HepG2 (cell line): ENCODE results near the gene CALD1. TPM values are rescaled to one million over a fixed set of nuclear protein-coding genes. Genes with fewer than 3 reads are reported as not detected.

Experiments
- GABPA ChIP-seq, 2 experiments: IDR thresholded peaks; 2 replicates each; pipeline ENCODE4 v1.6.1; 2011 to 2016; ENCODE audit warnings: low read depth in 2 of 2, low read length in 1 of 2, missing biosample characterization in 1 of 2, missing genetic modification characterization in 1 of 2
- GATA4 ChIP-seq: sonication (generic); IDR thresholded peaks from 2 replicates; pipeline ENCODE4 v1.6.1; 2016; ENCODE audit warnings: antibody characterized with exemption, low read depth, borderline replicate concordance
- MIXL1 ChIP-seq: IDR thresholded peaks from 2 replicates; pipeline ENCODE4 v1.6.1; 2016
- PHF21A ChIP-seq: sonication (generic); formaldehyde crosslinking; IDR thresholded peaks from 2 replicates; pipeline ENCODE4 v1.5.0; 2020; ENCODE audit warnings: mild to moderate bottlenecking, missing genetic modification reagents
- PPARG ChIP-seq: conservative IDR thresholded peaks from 2 replicates; pipeline ENCODE4 v1.6.1; 2016; ENCODE audit warnings: missing biosample characterization, missing genetic modification reagents
- SNRNP70 ChIP-seq: fragments of 200-400 bp; formaldehyde crosslinking; IDR thresholded peaks from 2 replicates; pipeline ENCODE4 v1.6.1; 2017; ENCODE audit warnings: mild to moderate bottlenecking, low read depth, low read length, moderate library complexity
- ZFP90 ChIP-seq: sonication (generic); formaldehyde crosslinking; IDR thresholded peaks from 2 replicates; pipeline ENCODE4 v1.8.0; 2022; ENCODE audit warnings: missing genetic modification reagents, mild to moderate bottlenecking, inconsistent platforms, borderline replicate concordance
- ZNF124 ChIP-seq: sonication (generic); formaldehyde crosslinking; IDR thresholded peaks from 2 replicates; pipeline ENCODE4 v1.4.0; 2020; ENCODE audit warnings: missing genetic modification reagents
- ZNF335 ChIP-seq: sonication (generic); formaldehyde crosslinking; IDR thresholded peaks from 2 replicates; pipeline ENCODE4 v1.4.0; 2020; ENCODE audit warnings: missing genetic modification reagents
- ZNF496 ChIP-seq: sonication (generic); formaldehyde crosslinking; IDR thresholded peaks from 2 replicates; pipeline ENCODE4 v1.8.1; 2023; ENCODE audit warnings: mild to moderate bottlenecking, moderate library complexity, missing genetic modification reagents; ENCODE audit not compliant: insufficient replicate concordance
- ZNF556 ChIP-seq: sonication (generic); formaldehyde crosslinking; IDR thresholded peaks from 2 replicates; pipeline ENCODE4 v1.4.0; 2020; ENCODE audit warnings: mild to moderate bottlenecking, missing genetic modification reagents, borderline replicate concordance
- ZNF569 ChIP-seq: sonication (generic); formaldehyde crosslinking; IDR thresholded peaks from 2 replicates; pipeline ENCODE4 v1.5.0; 2020; ENCODE audit warnings: mild to moderate bottlenecking, missing genetic modification reagents, moderate library complexity, borderline replicate concordance
- ZNF816 ChIP-seq: sonication (generic); formaldehyde crosslinking; IDR thresholded peaks from 2 replicates; pipeline ENCODE4 v1.8.0; 2022; ENCODE audit warnings: missing genetic modification reagents, mild to moderate bottlenecking, borderline replicate concordance
- polyA plus RNA-seq, 8 experiments: library from polyadenylated mRNA; depleted of rRNA in 3 of 8; stranded (reverse) in 7 of 8; unstranded in 1 of 8; fragments of >200 nt; fragmentation: Illumina TruSeq in 4 of 8; extraction: Trizol in 4 of 8; gene quantifications; 2 replicates each; pipeline versions ENCODE4 v1.2.1 to v1.2.3, GENCODE V29; 2011 to 2016; ENCODE audit warnings: low read depth in 4 of 8, missing spikeins in 1 of 8, mixed read lengths in 1 of 8; ENCODE audit not compliant: insufficient read depth in 1 of 8
- total RNA-seq, 5 experiments: library from RNA; depleted of rRNA; stranded (reverse); fragments of >200 nt; fragmentation: Illumina TruSeq; extraction: Trizol; gene quantifications; 2 replicates each; pipeline ENCODE4 v1.2.3, GENCODE V29; 2016; ENCODE audit warnings: low read depth in 1 of 5
- TF ChIP-seq, protein P1 (sequence below): sonication (generic); formaldehyde crosslinking; IDR thresholded peaks from 2 replicates; pipeline ENCODE4 v1.9.0; 2021; ENCODE audit warnings: missing genetic modification reagents, borderline replicate concordance
- TF ChIP-seq, protein P2 (sequence below): sonication (generic); formaldehyde crosslinking; IDR thresholded peaks from 2 replicates; pipeline ENCODE4 v1.5.0; 2020; ENCODE audit warnings: mild to moderate bottlenecking, missing genetic modification reagents
- TF ChIP-seq, protein P3 (sequence below): IDR thresholded peaks from 2 replicates; pipeline ENCODE4 v1.6.1; 2016; ENCODE audit warnings: low read depth

Gene CALD1
- total and polyA plus RNA-seq, 2 of the 13 experiments (the other 11 are each of a cell fraction or from before 2014, with no cell fraction given) = 53.0 to 112 TPM

DNA sequence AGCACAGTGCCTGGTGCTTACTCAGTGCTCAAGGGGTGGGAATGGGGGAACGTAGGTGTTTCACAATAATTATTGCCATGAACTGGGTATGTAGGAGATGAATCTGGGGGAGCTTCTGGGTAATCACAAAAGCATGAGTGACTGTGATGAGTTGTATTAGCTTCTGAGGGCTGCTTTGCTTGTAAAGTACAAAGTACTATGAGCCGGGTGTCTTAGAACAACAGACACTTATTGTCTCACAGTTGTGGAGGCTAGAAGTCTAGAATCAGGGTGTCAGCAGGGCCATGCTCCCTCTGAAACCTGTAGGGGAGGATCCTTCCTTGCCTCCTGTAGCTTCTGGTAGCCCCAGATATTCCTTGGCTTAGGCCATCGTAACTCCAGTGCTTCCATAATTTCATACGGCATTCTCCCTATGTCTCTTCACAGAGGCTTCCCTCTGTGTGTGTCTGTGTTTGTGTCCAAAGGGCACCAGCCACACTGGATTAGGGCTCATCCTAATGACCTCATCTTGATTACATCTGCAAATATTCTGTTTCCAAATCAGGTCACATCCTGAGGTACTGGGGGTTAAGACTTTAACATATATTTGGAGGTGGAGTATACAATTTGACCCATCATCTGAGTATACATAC lies 122.1 kb downstream of the CALD1 start (continued):
- TF ChIP-seq, protein P1, sequence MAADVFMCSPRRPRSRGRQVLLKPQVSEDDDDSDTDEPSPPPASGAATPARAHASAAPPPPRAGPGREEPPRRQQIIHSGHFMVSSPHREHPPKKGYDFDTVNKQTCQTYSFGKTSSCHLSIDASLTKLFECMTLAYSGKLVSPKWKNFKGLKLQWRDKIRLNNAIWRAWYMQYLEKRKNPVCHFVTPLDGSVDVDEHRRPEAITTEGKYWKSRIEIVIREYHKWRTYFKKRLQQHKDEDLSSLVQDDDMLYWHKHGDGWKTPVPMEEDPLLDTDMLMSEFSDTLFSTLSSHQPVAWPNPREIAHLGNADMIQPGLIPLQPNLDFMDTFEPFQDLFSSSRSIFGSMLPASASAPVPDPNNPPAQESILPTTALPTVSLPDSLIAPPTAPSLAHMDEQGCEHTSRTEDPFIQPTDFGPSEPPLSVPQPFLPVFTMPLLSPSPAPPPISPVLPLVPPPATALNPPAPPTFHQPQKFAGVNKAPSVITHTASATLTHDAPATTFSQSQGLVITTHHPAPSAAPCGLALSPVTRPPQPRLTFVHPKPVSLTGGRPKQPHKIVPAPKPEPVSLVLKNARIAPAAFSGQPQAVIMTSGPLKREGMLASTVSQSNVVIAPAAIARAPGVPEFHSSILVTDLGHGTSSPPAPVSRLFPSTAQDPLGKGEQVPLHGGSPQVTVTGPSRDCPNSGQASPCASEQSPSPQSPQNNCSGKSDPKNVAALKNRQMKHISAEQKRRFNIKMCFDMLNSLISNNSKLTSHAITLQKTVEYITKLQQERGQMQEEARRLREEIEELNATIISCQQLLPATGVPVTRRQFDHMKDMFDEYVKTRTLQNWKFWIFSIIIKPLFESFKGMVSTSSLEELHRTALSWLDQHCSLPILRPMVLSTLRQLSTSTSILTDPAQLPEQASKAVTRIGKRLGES (CRISPR knock-in tag) = no peak
- TF ChIP-seq ZNF569 = no peak
- peak; percentile 91 for TF ChIP-seq MIXL1 (CRISPR knock-in tag)
- peak; percentile 55; the same call in 1 of the 2 replicates for TF ChIP-seq ZNF556 (CRISPR knock-in tag)
- TF ChIP-seq GATA4 = peak; percentile 47; the same call in 1 of the 2 replicates
- TF ChIP-seq GABPA (IDR thresholded peaks at IDR 0.05; ENCODE audit: low read depth, low read length) = no peak
- peak; percentile 25; the same call in 1 of the 2 replicates for TF ChIP-seq GABPA (CRISPR knock-in tag; IDR thresholded peaks at IDR 0.05; ENCODE audit: low read depth)
- TF ChIP-seq PPARG (CRISPR knock-in tag) = peak; percentile 70
- TF ChIP-seq ZFP90 = no peak
- TF ChIP-seq ZNF124 (CRISPR knock-in tag) = no peak
- TF ChIP-seq SNRNP70 = no peak
- TF ChIP-seq, protein P2, sequence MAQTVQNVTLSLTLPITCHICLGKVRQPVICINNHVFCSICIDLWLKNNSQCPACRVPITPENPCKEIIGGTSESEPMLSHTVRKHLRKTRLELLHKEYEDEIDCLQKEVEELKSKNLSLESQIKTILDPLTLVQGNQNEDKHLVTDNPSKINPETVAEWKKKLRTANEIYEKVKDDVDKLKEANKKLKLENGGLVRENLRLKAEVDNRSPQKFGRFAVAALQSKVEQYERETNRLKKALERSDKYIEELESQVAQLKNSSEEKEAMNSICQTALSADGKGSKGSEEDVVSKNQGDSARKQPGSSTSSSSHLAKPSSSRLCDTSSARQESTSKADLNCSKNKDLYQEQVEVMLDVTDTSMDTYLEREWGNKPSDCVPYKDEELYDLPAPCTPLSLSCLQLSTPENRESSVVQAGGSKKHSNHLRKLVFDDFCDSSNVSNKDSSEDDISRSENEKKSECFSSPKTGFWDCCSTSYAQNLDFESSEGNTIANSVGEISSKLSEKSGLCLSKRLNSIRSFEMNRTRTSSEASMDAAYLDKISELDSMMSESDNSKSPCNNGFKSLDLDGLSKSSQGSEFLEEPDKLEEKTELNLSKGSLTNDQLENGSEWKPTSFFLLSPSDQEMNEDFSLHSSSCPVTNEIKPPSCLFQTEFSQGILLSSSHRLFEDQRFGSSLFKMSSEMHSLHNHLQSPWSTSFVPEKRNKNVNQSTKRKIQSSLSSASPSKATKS = no peak
- peak; percentile 70 for TF ChIP-seq PHF21A (CRISPR knock-in tag)
- TF ChIP-seq, protein P3, sequence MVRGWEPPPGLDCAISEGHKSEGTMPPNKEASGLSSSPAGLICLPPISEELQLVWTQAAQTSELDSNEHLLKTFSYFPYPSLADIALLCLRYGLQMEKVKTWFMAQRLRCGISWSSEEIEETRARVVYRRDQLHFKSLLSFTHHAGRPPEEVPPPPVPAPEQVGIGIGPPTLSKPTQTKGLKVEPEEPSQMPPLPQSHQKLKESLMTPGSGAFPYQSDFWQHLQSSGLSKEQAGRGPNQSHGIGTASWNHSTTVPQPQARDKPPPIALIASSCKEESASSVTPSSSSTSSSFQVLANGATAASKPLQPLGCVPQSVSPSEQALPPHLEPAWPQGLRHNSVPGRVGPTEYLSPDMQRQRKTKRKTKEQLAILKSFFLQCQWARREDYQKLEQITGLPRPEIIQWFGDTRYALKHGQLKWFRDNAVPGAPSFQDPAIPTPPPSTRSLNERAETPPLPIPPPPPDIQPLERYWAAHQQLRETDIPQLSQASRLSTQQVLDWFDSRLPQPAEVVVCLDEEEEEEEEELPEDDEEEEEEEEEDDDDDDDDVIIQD (CRISPR knock-in tag) = peak; percentile 55; the same call in 1 of the 2 replicates
- no peak for TF ChIP-seq ZNF816 (CRISPR knock-in tag)
- no peak for TF ChIP-seq ZNF335 (CRISPR knock-in tag)
- no peak for TF ChIP-seq ZNF496
